ENCODE results near the gene MYPN.

Gene MYPN

GRCh38 chr10:68261132-68261856 is 152.0 kb downstream of the MYPN start:
- Histone ChIP-seq H3K27me3 (ENCODE audit: insufficient read depth, low read depth, severe bottlenecking) (no peaks in the 10 kb centered on the region), H3K27ac (no peak overlapping the region), H3K4me3 (ENCODE audit: low read depth, low read length) (no peak overlapping the region), H3K36me3 (no peaks in the 10 kb centered on the region; the same call in 1 of the 2 replicates), H3K9me3 (ENCODE audit: severe bottlenecking) (peaks cover 13% of the 10 kb centered on the region)
- no peak for DNase-seq
- no peak for TF ChIP-seq CTCF (IDR thresholded peaks at IDR 0.05; ENCODE audit: low read depth, low read length)
